NOMO-1 treated with dmso at 0.1 percent for 144 hours (cell line): ENCODE measurements around the gene MRPL4.
A peak's percentile ranks its signal among the peaks of the same experiment; 100 is the strongest.

ENCODE experiments used
- DNase-seq: peaks from one replicate; lab custom pipeline; 2025; ENCODE audit not compliant: unreplicated experiment; lab: John Stamatoyannopoulos, UW

Gene MRPL4

DNA sequence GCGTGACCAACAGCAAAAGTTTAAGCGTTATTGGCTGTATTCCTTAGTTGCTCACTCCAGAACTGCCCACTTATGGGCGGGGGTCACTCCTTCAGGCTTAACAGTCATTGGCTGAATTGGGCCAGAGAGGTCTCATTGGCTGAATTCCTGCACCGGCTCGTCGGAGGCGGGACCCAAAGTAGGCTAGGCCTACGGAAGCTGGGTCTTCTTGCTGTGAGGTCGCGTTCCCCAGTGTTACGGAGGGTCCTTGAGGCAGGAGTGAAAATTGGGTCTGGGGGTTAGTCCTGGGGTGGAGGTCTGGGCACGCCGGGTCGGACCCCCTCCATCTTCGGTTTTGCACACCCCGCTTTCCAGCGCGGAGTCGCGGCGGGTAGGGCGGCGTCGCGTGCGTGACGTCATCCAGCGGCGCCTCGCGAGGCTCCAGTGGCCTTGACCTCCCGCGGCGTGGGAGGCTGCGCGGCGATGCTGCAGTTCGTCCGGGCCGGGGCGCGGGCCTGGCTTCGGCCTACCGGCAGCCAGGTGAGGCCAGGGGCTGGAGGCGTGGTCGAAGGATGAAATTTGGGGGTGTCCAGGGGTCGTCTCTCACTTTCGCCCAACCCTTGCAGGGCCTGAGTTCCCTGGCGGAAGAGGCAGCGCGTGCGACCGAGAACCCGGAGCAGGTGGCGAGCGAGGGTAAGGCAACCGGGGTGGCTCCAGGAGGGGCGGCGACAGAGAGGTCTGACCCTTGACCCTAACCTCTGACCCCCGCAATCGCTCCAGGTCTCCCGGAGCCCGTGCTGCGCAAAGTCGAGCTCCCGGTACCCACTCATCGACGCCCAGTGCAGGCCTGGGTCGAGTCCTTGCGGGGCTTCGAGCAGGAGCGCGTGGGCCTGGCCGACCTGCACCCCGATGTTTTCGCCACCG lies at the start of gene MRPL4:
MRPL4 (plus strand) TSS at position 423 of the 903 bp plus-strand sequence; CDS start at position 463, 40 bp downstream.
- peak; percentile 97 for DNase-seq

DNA sequence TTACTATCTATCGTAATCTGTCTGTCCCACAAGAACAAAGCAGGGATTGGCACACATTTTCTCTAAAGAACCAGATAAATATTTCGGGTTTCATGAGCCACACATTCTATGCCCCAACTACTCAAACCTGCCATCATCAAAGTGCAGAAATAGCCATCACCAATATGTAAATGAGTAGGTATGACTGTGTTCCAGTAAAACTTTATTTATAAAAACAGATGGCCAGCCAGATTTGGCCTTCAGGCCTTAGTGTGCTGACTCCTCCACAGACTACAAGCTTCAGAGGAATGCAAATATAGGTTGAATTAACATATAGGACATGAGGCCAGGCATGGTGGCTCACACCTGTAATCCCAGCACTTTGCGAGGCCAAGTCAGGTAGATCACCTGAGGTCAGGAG lies 48.3 kb upstream of the MRPL4 start:
- no peak for DNase-seq

DNA sequence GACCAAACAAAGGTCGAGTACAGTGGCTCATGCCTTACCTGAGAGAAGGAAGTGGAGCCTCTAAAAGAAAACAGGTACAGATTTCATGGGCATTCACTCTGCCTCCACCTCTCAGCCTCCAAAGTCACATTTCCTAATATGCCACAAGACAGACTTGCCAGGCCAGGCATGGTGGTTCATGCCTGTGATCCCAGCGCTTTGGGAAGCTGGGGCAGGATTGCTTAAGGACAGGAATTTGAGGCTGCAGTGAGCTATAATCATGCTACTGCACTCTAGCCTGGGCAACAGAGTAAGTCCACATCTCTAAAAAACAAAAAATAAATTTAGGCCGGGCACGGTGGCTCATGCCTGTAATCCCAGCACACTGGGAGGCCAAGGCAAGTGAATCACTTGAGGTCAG lies 46.4 kb upstream of the MRPL4 start:
- no peak for DNase-seq

- DNase-seq, result no peak
These were observed 45.7 kb upstream of the MRPL4 start for GRCh38 chr19:10206226-10206885.

DNA sequence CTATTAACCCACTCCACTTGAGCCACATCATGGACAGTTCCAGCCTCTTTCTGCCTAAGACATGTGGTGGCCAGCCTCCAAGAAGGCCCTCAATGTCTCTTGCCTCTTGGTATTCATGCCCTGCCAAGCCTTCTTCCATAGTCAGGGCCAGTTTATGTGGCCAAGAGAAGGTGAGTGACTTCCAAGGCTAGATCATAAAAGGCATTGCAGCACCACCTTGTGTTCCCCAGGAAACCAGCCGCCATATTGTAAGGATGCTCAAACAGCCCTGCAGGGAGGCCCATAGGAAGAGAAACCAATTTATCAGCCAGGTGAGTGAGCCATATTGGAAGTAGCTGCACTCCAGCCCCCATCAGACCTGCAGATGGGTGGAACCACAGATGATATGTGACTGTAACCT lies 45.0 kb upstream of the MRPL4 start:
- no peak for DNase-seq

- no peak for DNase-seq
These were observed 42.7 kb upstream of the MRPL4 start for GRCh38 chr19:10209315-10209714.

DNA sequence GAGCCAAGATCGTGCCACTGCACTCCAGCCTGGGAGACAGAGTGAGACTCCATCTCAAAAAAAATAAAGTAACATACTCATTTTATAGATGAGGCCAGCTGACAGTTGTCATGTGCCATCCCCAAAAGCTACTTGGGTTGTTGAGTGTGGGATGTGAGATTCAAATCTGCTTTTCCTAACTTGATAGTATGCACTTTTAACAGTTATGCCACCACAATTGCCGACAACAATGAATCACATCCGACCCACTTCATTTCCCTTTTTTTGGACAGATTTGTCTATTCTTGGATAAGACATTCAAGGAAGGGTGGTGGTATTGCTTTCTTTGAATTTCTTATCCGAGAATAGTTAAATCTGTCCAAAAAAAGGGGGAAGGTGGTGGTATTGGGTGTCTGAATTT lies 41.0 kb upstream of the MRPL4 start:
- DNase-seq, result peak; percentile 18

- no peak for DNase-seq
These were observed 40.3 kb upstream of the MRPL4 start for GRCh38 chr19:10211691-10212090.

- no peak for DNase-seq
These were observed 37.2 kb upstream of the MRPL4 start for GRCh38 chr19:10214784-10215183.

DNA sequence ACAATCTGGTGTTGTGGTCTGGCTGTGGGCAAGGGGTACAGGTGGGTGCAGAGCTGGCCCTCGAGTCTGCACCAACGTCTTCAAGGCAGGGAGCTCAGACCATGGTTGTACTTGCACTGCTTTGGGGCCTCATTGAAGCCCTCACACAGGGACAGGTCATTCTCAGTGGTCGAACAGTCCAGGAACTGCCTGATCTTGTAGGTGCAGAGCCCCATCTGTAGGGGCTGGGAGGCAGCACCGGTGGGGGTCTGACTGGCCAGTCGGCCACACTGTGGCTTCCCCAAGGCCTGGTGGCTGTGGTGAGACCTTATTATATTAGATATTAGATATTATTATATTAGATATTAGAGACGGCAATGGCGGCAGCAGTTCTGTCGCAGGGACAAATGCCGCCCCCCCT lies 34.9 kb upstream of the MRPL4 start:
- DNase-seq, result no peak

DNA sequence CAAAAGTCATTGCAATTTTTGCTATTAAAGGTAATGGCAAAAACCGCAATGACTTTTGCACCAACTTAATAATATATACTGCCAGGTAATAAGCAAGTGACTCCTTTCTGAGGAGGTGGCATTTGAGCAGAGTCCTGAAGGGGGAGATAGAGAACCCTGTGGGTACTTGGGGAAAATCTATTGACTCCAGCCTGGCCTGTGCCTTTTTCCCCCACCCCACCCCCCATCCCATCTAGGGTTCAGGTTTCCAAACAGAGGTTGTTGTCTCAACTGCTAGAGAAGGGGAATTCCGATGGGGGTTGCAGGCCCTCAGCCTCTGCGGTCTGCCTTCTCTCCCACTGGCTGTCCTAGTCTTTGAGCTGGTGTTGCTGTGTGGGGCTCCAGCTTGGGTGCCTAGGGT lies 32.3 kb upstream of the MRPL4 start:
- DNase-seq, result no peak

DNA sequence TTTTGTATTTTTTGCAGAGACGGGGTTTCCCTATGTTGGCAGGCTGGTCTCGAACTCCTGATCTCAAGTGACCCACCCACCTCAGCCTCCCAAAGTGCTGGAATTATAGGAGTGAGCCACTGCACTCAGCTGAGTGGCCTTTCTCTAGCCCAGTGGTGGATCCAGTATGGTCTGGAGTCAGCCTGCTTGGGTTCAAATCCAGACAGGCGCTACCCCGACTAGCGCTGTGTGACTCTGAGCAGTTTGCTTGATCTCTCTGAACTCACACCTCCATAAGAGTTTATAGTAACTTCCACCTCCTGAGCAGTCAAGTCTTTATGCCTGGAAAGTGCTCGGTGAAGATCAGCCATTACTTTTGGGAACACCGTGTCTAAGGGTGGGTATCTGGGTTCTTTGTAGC lies 31.3 kb upstream of the MRPL4 start:
- no peak for DNase-seq

GRCh38 chr19:10222201-10222890 lies 29.7 kb upstream of the MRPL4 start:
- DNase-seq, result no peak

GRCh38 chr19:10223488-10224213 lies 28.4 kb upstream of the MRPL4 start:
- DNase-seq, result no peak

DNA sequence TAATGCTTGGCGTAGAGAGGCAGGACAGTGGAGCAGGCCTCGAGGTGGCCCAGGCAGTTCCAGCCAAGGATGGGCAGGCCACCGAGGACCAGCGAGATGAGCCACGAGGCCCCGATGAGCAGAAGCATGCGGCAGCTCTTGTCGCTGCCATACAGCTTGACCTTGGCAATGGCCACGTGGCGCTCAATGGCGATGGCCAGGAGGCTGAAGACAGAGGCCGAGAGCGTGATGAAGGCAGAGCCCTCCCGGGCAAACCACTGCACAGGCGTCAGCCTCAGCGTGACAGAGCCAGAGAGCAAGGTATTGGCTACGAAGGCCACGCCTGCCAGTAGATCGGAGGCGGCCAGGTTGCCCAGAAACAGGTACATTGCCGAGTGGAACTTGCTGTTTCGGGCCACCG lies 27.7 kb upstream of the MRPL4 start:
- DNase-seq, result no peak

DNA sequence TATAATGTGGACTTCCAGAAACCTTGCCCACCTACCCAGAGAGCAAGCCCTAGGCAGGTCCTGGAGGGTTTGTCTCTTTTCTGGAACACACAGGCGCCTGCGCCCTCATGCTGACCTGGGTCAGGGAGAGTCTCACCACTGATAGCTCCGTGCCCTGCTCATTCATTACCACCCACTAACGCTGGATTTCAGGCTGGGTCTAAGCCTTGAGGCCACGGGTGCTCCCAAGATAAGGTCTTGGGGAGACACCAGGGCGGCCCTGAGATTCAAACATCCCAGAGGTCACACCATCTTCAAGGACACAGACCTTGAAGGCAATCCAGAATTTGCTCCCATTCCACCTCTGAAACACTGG lies 26.0 kb upstream of the MRPL4 start:
- DNase-seq, result no peak

- no peak for DNase-seq
These were observed 25.5 kb upstream of the MRPL4 start for GRCh38 chr19:10226376-10227025.

DNA sequence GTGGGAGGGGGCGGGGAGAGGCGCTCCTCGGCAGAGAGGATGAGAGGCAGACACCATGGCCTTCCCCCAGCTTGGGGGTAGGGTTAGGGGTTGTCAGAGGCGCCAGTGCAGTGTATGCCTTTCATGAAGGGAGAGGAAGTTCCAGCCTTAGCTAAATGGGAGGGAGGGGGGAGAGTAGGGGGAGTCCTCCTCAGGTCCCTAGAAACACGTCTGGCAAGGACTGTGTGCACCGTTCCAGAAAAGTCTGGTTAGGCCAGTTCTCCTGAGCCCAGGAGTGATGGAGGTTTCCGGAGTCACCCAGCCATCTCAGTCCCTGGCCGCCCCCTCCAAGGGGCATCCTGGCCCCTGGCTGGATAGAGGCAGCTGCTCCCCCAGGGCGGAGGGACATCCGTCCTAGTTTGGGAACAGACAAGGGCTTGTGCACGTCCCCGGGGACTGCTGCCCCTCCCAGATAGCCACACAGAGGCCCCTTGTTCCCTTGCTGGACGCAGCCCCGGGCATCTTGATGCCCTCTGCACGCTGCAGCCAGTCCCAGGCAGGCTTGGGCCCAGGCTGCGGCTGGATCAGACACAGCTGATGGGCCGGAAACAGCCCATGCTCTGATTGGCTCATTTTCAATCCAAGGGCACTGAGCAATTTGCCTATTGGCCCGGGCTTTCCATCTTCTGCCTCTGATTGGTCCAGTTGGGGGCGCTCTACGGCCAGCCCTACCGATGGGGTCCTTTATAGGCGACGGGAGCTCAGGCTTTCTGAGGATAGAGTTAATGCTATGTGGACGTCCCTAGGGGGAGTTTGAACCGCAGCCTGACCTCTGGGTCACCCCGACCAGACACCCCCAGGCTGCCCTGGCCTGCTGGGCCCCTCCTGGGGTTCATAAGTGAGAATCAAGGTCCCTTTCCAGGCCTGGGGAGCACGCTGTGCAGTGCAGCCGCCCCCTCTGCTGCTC lies 24.7 kb upstream of the MRPL4 start:
- no peak for DNase-seq

GRCh38 chr19:10228393-10228792 lies 23.6 kb upstream of the MRPL4 start:
- no peak for DNase-seq

DNA sequence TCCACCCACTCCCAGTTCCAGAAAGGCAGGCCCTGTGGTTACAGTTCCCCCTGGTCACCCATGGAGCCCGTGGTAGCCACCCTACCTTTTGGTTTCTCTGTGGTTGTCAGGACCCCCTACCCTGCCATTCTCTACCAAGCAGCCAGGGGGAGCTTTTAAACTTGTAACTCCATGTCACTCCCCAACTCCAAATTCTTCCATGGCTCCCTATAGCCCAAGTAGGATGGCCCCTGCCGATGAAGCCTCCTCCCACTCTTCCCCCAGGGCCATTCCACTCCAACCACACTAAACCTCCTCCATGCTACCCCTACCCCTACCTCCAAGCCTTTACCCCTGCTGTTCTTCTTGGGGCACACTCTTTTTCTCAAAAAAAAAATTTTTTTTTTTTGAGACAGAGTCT lies 23.1 kb upstream of the MRPL4 start:
- DNase-seq, result no peak
